Stomach smooth muscle (tissue), 2 donors: ENCODE data around the gene ABLIM2.

Experiments used
- H3K27ac ChIP-seq: one replicate; pipeline ENCODE4 v1.7.0; 2013; ENCODE audit warnings: mild to moderate bottlenecking, low read length, inconsistent platforms
- H3K27me3 ChIP-seq, 2 donors: one replicate each; pipeline ENCODE4 v1.7.0; 2013; ENCODE audit warnings: low read length in 2 of 2; ENCODE audit not compliant: insufficient read depth in 2 of 2, control insufficient read depth in 1 of 2
- H3K36me3 ChIP-seq, 2 donors: one replicate each; pipeline ENCODE4 v1.7.0; 2013; ENCODE audit warnings: low read length in 2 of 2; ENCODE audit not compliant: control insufficient read depth in 2 of 2, insufficient read depth in 2 of 2
- H3K4me1 ChIP-seq: one replicate; pipeline ENCODE4 v1.7.0; 2013; ENCODE audit warnings: low read length; ENCODE audit not compliant: control insufficient read depth, insufficient read depth
- H3K4me3 ChIP-seq, 2 donors: one replicate each; pipeline ENCODE4 v1.7.0; 2013; ENCODE audit warnings: low read length in 2 of 2
- H3K9ac ChIP-seq, 2 donors: one replicate each; pipeline ENCODE4 v1.7.0; 2013; ENCODE audit warnings: low read length in 2 of 2, mild to moderate bottlenecking in 1 of 2
- H3K9me3 ChIP-seq, 2 donors: one replicate each; pipeline ENCODE4 v1.7.0; 2013; ENCODE audit warnings: low read length in 2 of 2; ENCODE audit not compliant: control insufficient read depth in 2 of 2
- donor health status: healthy.
- donor health status: Pancreatic carcinoma.

The ABLIM2 gene

DNA sequence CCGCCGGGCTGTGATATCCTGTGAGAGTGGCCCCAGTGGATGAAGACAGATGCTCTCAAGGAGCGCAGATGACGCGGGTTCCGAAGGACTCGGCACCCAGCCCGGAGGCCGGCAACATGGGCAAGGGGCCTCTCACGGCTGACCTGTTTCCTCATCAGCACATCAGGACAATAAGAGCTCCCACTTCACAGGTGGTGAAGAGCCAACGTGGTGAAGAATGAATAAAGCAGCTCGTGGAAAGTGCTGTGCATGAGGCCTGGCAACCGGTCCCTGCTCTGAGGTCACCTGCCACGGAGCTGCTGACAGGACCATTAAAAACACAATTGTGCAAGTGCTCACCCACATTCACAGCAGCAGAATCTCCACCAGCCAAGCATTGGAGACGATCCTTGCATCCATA, 22.9 kb downstream of the ABLIM2 start:
- Histone ChIP-seq H3K9ac (no peak overlapping the region), H3K4me1 (no peaks in the 10 kb centered on the region)

DNA sequence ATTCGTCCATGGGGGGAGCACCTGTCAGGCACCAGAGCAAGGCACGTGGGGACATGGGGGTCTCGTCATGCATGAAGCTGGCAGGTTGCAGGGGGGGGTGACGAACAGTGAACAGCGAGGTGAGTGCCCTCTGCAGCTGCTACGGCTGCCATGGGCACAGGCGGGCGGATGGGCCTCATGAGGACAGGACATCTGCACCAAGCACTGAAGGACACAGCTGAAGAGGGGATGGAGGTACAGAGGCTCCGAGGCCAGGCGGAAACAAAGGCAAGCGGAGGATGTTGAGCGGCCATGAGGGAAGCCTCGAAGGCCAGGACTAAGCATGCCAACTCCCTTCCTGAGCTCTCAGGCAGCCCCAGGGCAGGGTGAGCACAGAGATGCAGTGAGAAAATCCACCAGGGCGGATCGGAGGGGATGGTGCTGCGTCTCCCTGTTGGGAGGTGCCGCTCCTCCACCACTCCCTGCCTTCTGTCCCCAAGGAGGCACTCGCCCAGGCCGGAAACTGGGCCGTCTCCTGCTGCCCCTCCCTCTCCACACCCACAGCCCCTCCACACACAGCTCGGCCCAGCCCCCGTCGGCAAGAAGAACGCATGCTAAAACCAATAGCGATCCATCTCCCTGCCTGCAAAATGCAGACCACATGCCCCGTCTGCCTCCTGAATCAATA, 24.6 kb downstream of the ABLIM2 start:
- Histone ChIP-seq H3K4me3 (no peak overlapping the region), H3K9me3 (no peaks in the 10 kb centered on the region), H3K36me3 (peaks cover 0 to 3% of the 10 kb centered on the region in 2 donors), H3K27me3 (no peaks in the 10 kb centered on the region), H3K27ac (no peak overlapping the region), H3K9ac (no peak overlapping the region), H3K4me1 (no peaks in the 10 kb centered on the region)

More for the DNA sequence above, 22.9 kb downstream of the ABLIM2 start:
- Histone ChIP-seq H3K27me3 (no peaks in the 10 kb centered on the region), H3K4me3 (no peak overlapping the region), H3K36me3 (peaks cover 0 to 3% of the 10 kb centered on the region in 2 donors), H3K27ac (no peak overlapping the region), H3K9me3 (no peaks in the 10 kb centered on the region)

DNA sequence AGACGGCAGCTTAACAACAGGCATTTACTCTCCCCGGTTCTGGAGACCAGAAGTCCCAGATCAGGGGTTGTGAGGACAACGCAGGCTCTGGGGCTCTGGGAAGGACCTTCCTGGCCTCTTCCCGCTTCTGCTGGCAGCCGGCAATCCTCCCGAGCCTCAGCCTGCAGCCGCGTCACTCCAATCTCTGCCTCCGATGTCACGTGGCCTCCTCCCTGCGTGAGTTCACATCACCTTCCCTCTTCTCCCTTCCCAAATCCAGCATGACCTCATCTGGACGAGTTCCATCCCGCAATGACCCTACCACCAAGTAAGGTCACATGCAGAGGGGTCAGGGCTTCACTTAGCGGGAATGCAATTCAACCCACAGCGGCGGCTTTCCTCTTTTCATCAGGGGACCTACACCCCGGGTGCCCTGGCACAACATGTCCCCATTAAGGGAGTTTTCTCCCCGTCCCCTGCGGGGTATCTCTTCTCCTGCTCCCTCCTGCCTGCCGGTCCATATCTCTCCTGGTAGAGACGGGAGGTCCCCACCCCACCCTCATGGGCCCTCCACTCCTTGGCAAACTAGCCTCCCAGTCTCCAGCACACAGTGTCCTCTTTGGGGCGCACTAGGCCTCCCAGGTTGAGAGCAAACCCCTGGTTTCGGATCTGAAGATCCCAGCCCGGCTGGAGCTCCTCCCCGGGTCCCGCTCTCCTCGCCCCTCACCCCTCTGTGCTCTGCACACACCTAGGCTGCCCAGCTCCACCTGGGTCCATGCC, 25.5 kb downstream of the ABLIM2 start:
- Histone ChIP-seq H3K4me3 (no peak overlapping the region), H3K4me1 (no peaks in the 10 kb centered on the region), H3K9me3 (no peaks in the 10 kb centered on the region), H3K9ac (no peak overlapping the region), H3K36me3 (peaks cover 0 to 3% of the 10 kb centered on the region in 2 donors), H3K27ac (no peak overlapping the region), H3K27me3 (no peaks in the 10 kb centered on the region)

DNA sequence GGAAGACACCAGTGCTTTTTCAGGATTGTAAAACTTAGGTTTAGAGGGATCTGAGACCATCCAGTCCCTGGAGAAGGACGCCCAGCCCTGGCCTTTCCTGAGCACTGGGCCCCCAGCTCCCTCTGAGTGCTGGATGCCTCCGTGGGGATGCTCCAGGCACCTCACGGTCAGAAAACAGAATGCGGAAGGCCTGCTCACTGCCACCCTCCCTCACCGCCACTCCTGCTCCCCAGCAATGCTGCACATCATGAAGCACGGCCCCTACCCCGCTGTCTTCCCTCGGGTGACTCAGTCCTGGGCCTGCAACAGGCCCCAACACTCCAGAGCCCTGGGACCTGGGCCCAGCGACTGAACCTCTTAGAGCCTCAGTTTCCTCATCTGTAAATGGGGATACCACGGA, 26.2 kb downstream of the ABLIM2 start:
- Histone ChIP-seq H3K27me3 (no peaks in the 10 kb centered on the region), H3K4me1 (no peaks in the 10 kb centered on the region), H3K9ac (no peak overlapping the region)

DNA sequence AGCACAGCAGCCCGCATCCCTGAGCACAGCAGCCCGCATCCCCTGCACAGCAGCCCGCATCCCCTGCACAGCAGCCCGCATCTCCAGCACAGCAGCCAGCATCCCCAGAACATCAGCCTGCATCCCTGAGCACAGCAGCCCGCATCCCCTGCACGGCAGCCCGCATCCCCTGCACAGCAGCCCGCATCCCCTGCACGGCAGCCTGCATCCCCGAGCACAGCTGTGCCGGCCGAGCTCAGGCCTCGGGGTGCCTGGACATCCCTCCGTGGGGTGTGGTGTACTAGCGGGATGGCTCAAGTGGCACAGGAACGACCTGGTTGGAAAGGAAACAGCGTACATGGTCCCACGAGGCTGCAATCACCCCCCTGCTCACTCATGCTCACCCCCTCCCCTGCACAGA, 26.8 kb downstream of the ABLIM2 start:
- Histone ChIP-seq H3K27me3 (no peaks in the 10 kb centered on the region), H3K9ac (no peak overlapping the region), H3K4me1 (no peaks in the 10 kb centered on the region), H3K36me3 (peaks cover 0 to 3% of the 10 kb centered on the region in 2 donors), H3K9me3 (no peaks in the 10 kb centered on the region), H3K27ac (no peak overlapping the region), H3K4me3 (no peak overlapping the region)

More for the DNA sequence above, 26.2 kb downstream of the ABLIM2 start:
- no peak overlapping the region for H3K4me3 ChIP-seq
- H3K9me3 ChIP-seq: no peaks in the 10 kb centered on the region
- peaks cover 0 to 3% of the 10 kb centered on the region in 2 donors for H3K36me3 ChIP-seq
- H3K27ac ChIP-seq: no peak overlapping the region

DNA sequence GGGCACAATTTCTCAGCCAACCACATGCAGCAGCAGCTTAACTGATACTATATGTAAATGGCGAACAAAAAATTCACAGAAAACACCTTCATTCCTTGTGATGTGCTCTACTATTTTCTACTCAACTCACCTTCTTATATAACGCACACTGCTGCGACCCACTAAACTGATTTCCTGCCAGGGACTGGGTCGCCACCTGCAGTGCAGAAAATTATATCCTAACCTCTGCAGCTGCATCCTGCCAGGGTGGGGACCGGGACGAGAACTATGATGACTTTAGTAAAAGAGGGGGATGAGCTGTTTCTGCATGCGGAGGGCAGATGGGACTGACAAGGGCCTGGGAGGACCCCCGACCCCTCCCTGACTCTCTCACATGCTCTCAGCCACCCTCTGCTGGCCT, 27.4 kb downstream of the ABLIM2 start:
- Histone ChIP-seq H3K27ac (no peak overlapping the region), H3K4me1 (no peaks in the 10 kb centered on the region), H3K27me3 (no peaks in the 10 kb centered on the region), H3K4me3 (no peak overlapping the region), H3K9me3 (no peaks in the 10 kb centered on the region), H3K36me3 (peaks cover 0 to 3% of the 10 kb centered on the region in 2 donors), H3K9ac (no peak overlapping the region)

DNA sequence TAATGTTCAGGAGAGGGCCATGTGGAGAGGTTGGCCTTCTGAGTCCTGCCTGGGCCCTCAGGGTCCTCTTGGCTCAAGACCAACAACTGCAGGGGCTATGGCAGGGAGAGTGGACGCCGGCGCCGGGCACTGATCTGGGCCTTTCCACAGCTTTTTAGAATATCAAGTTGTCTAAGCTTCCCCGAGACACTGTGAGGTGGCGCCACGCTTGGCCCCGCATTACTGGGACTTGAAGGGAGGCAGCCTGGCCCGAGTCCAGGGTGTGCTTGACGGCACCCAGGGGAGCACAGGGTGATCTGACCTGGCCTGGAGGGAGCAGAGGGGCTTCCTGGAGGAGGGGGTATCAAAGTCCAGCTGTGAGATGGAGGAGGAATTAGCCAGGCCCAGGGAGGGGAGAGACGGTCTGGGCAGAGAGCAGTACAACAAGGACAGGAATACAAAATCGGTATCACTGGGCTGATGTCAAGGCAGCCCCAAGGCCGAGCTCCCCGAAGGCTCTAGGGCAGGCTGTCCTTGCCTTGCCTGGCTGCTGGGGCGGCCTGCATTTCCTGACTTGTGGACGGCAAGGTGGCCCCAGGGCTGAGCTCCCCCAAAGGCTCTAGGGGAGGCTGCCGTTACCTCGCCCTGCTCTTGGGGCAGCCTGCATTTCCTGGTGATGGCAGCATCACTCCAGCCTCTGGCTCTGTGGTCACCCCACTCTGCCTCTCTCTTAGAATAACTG, 28.1 kb downstream of the ABLIM2 start:
- Histone ChIP-seq H3K4me1 (no peaks in the 10 kb centered on the region), H3K9me3 (no peaks in the 10 kb centered on the region), H3K9ac (no peak overlapping the region), H3K27me3 (no peaks in the 10 kb centered on the region), H3K4me3 (no peak overlapping the region), H3K27ac (no peak overlapping the region), H3K36me3 (peaks cover 0 to 3% of the 10 kb centered on the region in 2 donors)

DNA sequence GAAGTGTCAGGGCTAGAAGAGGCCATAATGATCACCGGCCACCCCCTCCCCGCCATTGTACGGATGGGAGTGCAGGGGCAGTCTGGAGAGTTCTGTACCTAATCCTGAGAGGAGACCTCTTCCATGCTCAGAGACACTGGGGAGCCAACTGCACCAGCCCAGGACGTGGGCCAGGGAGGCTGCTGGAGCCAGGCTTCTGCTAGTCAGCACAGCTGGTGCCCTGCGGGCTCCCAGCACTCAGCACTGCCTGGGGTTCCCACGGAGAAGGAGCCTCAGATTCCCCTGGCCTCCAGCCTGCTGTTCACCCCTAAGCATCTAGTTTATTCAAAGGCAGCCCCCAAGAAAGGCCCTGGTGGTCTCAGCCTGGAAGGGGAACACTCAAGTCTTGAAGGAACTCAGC, 28.8 kb downstream of the ABLIM2 start:
- Histone ChIP-seq H3K4me1 (no peaks in the 10 kb centered on the region), H3K4me3 (no peak overlapping the region), H3K27me3 (no peaks in the 10 kb centered on the region), H3K9ac (no peak overlapping the region), H3K36me3 (no peaks in the 10 kb centered on the region), H3K9me3 (no peaks in the 10 kb centered on the region), H3K27ac (no peak overlapping the region)

DNA sequence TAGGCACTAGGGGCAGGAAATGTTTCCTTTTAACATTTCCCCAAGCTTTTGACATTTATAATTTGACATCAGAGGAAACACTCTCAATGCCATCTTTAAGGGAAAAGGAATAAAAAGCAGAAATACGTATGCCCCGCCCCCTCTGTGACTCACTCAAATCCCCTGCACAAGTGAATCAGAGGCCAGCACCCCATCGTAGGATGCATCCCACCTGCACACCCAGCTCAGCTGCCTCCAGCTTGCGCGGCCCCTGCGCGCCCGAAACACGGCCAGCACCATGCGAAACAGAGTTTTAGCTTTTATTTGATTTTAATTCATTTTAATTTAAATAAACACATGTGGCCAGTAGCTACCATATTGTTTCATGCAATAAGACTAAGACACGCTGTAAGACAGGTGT, 29.5 kb downstream of the ABLIM2 start:
- no peaks in the 10 kb centered on the region for H3K4me1 ChIP-seq
- no peaks in the 10 kb centered on the region for H3K27me3 ChIP-seq
- H3K4me3 ChIP-seq: no peak overlapping the region
- H3K9ac ChIP-seq: no peak overlapping the region
- H3K36me3 ChIP-seq: no peaks in the 10 kb centered on the region
- no peaks in the 10 kb centered on the region for H3K9me3 ChIP-seq
- H3K27ac ChIP-seq: no peak overlapping the region

DNA sequence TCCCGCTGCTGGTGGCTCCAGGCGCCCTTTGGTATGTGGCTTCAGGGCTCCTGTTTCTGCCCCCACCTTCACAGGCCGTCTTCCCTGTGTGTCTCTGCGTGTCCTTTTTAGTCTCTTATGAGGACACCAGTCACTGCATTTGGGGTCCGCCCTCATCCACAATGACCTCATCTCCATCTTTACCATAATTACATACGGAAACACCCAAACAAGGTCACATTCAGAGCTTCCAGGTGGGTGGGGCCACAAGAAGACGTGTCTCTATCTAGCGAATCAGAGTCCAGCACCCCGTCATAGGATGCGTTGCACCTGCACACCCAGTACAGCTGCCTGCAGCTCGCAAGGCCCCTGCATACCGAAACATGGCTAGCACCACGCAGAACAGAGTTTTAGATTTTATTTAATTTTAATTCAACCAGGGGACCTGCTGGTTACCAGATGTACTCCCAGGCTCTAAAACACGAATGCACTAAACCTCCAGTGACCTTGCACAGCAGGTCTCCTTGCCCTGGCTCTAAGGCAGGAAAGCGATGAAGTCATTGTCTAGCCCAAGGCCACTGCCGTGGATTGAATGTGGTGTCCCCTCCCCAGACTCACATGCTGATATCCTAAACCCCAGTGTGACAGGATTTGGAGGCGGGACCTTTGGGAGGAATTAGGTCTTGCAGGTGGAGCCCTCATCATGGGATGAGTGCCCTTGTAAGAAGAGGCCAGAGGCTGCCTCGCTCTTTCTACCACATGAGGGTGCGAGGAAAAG, 30.3 kb downstream of the ABLIM2 start:
- no peaks in the 10 kb centered on the region for H3K4me1 ChIP-seq
- H3K27me3 ChIP-seq: no peaks in the 10 kb centered on the region
- H3K4me3 ChIP-seq: no peak overlapping the region
- no peaks in the 10 kb centered on the region for H3K36me3 ChIP-seq
- no peak overlapping the region for H3K27ac ChIP-seq
- H3K9me3 ChIP-seq: no peaks in the 10 kb centered on the region
- H3K9ac ChIP-seq: no peak overlapping the region
